Inflammatory macrophage (primary cell): ENCODE results near the gene KCNAB2.

Experiments
- DNase-seq, 2 donors: peaks; one replicate each; pipeline ENCODE4 v3.0.0-alpha.2; 2020 to 2022

The KCNAB2 gene

DNA sequence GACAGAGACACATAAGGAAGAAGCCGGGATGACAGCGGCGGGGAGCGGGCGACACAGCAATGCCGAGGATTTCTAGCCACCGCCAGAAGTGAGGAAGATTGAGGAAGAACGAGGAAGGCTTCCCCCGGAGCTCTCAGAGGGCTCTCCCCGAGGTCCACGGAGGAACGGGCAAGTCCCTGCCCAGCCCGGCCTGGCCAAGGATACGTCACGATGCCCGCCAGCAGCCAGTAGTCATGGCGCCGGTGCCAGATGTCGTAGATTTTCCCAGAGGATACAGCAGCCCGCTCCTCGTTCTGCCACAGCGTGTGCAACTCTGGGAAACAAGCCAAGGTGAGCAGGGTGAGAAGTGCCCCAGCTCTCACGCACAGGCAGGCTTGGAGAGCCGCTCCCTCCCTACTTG lies 65.9 kb downstream of the KCNAB2 start:
- DNase-seq = no peak

GRCh38 chr1:6111991-6112689 lies 66.5 kb downstream of the KCNAB2 start:
- DNase-seq = no peak

- no peak for DNase-seq
These were observed 67.0 kb downstream of the KCNAB2 start for GRCh38 chr1:6112690-6113005.

DNA sequence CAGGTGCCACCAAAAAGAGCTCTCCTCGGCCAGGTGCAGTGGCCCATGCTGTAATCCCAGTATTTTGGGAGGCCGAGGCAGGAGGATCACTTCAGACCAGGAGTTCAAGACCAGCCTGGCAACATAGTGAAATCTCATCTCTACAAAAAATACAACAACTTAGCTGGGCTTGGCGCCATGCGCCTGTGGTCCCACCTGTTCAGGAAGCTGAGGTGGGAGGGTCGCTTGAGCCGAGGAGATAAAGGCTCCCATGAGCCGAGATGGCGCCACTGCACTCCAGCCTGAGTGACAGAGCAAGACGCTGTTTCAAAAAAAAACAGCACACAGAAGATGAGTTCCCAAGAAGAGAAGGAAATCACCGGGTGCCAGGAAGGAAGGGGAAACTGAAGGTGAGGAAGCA lies 67.4 kb downstream of the KCNAB2 start:
- no peak for DNase-seq

- DNase-seq = no peak
These were observed 68.1 kb downstream of the KCNAB2 start for GRCh38 chr1:6113745-6114144.

- no peak for DNase-seq
These were observed 70.4 kb downstream of the KCNAB2 start for GRCh38 chr1:6116137-6116536.

DNA sequence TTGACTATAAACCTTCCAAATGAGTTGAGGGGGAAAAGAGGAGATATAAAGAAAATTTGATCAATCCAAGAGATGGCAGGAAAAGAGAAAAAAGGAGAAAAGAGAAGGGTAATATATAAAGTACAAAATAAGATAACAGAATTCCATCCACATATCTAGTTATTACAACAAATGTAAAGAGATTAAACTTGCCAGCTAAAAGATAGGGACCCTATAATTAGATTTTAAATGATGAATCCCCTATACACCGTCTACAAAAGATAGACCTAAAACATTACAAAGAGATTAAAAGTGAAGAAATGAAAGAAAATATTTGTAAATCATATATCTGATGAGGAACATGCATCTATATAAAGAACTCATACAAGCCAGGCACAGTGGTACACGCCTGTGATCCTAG lies 71.4 kb downstream of the KCNAB2 start:
- DNase-seq = no peak

GRCh38 chr1:6117624-6118023 lies 71.9 kb downstream of the KCNAB2 start:
- DNase-seq = no peak

DNA sequence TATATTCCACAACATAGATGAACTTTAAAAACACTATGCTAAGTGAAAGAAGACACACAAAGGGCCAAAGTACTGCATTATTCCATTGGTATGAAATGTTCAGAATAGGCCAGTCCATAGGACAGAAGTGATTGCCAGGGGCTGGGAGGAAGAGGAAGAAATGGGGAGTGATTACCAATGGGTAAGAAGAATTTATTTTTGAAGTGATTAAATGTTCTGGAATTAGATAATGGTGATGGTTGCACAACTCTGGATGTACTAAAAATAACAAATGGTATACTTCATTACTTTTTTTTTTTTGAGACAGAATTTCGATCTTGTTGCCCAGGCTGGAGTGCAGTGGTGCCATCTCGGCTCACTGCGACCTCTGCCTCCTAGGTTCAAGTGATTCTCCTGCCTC lies 72.7 kb downstream of the KCNAB2 start:
- DNase-seq = no peak

DNA sequence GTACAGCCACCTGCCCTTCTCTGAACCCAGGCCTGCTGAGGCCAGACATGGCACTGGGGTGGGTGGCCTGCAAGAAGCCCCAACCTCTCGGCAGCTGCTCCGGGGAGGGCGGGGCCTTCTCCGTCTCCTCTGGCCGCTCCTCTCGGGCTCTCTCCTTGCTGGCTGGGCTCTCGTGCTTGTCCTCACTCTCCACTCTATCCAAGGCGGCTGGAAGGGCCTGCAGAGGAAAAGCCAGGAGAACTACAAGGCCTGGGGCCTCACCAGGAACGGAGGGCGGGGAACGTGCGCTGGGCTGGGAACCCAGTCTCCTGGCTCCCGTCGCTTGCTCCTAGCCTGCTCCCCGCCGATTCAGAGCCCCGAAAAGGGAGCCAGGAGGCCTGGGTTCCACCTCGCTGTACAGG lies 75.3 kb downstream of the KCNAB2 start:
- DNase-seq = no peak

DNA sequence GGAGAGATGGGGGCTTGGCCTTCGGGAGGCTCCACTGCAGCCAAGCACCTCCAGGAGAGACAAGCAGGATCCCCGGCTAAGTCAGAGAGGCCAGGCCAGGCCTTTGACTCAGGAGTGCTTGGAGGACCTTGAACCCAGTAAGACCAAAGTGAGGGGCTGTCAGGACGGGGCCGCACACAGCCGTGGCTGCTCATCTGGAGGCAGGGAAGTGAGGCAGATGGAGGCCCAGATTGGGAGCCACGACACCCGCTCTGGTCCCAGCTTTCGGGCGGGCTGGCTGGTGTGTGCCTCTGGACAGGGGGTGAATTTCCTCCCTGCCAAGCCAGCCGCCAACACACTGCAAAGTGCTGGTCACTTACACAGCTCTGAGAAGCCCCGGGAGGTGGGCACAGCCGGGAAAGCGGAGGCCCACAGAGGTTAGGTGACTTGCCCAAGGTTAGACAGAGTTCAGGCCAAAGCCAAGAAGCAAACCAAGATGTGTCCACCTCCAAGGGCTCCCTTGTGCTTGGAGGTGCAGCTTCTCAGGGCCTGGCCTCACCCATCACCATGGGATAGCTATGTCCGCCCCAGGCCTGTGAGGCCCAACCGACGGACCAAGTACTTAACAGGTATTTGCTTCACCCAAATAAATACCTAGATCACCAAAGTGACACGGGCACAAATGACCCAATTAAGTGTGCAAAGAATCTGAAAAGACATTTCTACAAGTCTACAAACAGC lies 76.1 kb downstream of the KCNAB2 start:
- no peak for DNase-seq

DNA sequence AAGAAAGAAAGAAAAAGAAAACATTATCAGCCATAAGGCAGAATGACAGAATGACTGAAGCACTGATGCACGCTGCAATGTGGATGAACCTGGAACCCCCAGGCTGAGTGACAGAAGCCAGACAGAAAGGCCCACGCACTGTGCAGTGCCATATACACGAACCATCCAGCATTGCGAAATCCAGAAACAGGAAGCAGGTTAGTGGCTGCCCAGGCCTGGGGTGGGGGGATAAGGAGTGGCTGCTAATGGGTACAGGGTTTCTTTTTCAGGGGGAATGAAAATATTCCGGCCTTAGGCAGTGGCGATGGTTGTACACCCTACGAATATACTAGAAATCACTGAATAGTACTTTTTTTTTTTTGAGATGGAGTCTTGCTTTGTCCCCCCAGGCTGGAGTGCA lies 77.4 kb downstream of the KCNAB2 start:
- DNase-seq = peak; percentile 65 to 77

DNA sequence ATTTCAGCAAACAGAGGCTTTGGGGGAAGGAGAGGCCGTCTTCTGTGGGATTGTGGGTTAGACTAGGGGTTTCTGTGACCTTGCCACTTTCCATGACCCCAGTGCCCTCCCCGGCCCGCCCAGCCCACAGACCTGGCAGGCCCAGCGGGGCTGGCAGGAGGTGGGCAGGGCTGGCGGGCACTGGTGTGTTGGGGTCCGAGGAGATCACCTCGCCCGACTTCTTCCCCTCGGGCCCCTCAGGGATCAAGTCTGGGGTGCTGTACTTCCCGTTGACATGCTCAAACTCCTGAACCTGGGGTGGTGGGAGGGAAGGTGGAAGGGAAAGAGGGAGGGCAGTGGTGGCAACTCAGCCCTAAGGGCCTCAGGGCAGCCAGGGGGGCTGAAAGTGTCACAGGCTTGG lies 78.1 kb downstream of the KCNAB2 start:
- no peak for DNase-seq

- DNase-seq = no peak
These were observed 78.7 kb downstream of the KCNAB2 start for GRCh38 chr1:6124341-6124740.

- no peak for DNase-seq
These were observed 79.2 kb downstream of the KCNAB2 start for GRCh38 chr1:6124746-6125365.

DNA sequence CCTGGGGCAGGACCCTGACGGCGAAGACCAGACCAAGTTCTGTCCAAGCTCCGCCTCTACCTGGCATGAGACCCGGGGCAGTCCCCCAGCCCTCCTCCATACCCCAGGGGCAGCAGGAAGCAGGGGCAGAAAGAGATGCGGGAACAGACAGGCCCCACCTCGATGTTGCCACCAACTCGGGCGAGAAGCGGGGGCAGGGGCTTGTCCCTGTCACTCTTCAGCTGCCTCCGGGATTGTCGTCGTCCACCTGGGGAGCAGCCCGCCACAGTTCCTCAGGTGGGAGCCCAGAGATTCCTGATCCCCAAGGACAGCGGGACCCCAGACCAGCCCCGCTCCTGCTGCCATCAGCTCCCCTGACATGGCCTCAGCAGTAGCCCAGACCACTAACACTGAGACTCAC lies 79.7 kb downstream of the KCNAB2 start:
- no peak for DNase-seq

GRCh38 chr1:6126028-6126427 lies 80.3 kb downstream of the KCNAB2 start:
- no peak for DNase-seq

GRCh38 chr1:6126521-6127067 lies 80.9 kb downstream of the KCNAB2 start:
- no peak for DNase-seq

DNA sequence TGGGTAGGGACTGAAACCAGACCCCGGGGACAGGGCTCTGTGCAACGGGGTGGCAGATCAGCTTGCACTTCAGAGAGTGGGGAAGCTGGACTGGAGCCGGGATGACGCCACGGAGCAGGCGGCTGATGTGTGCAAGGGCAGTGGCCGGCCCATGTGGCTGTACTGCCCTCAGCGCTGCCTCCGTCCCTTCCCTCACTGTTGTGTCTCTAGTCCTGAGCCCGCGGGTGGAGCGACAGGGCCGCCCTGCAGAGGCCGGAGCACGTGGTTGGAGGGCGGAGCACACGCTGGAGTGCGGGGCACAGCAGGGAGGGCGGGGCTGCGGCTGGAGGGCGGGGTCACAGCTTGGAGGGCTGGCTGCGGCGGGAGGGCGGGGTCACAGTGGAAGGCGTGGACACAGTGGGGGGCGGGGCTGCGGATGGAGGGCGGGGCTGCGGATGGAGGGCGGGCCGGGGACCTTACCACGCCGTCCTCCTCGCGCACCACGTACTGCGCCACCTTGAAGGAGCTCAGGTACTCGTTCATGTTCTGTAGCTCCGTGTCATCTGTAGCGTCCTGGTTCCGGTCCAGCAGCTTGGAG lies 82.0 kb downstream of the KCNAB2 start:
- DNase-seq = peak; percentile 87 to 88

DNA sequence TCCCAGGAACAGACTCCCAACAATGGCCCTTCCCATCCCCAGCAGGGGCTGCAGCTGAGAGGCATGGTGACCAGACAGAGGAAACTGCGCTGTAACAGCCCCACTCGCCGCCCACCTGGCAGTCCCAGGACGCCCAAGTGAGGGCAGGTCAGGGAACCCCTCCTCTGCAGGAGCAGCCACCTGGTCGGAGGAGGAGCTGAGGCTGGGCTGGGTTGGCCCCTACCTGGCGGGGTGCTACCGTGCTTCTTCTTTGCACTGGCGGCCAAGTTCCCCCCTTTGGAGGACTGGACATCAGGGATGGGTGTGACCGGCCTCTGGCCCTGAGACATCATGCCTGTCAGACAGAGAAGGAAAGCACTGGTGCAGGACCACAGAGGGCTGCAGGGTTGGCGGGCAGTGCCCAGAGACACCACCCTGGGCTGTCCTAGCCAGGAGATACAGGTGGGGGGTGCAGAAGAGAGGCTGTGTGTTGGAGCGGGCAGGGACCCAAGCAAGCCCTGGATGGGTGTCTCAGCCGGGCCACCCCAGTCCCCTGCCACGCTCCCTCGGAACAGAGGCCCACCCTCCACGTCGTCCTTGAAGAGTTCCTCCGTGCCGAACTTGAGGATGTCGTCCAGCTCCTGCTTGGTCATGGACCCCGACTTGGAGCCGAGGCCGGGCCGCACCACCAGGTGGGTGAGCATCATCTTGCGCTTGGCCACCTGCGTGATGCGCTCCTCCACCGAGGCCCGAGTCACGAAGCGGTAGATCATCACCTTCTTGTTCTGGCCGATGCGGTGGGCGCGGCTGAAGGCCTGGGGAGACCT lies 82.8 kb downstream of the KCNAB2 start:
- DNase-seq = no peak

- no peak for DNase-seq
These were observed 83.6 kb downstream of the KCNAB2 start for GRCh38 chr1:6129313-6129712.

GRCh38 chr1:6130036-6130435 lies 84.3 kb downstream of the KCNAB2 start:
- DNase-seq = no peak

DNA sequence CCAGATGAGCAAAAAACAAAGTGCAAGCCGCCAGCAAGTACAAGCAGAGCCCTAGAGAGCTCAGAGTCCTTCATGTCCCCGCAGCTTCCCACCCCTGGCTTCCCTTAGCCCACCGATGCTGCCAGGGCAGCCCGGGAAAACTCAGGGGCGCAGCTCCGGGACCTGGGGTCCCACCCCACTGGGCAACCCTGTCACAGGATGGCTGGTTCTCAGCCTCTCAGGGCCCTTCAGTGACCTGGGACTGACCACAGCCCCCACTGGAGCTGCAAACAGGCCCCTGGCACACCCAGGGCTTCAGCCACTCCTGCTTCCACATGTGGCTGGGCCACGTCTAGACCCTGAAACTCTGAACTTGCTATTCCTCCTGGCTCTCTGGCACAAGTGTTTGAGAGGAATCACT lies 84.9 kb downstream of the KCNAB2 start:
- DNase-seq = no peak
